Measurements from ENCODE around the gene ARHGAP9. TPM values are rescaled to one million over a fixed set of nuclear protein-coding genes. Genes with fewer than 3 reads are reported as not detected.
"Not testable (repeated sequence)": the region's sequence is repeated elsewhere in the genome, so short reads cannot be mapped to it uniquely, and the experiment has no call there.

Gene ARHGAP9
- total and polyA plus RNA-seq, 2 experiments from 2014 or later, result 2.3 TPM; not detected in 1

DNA sequence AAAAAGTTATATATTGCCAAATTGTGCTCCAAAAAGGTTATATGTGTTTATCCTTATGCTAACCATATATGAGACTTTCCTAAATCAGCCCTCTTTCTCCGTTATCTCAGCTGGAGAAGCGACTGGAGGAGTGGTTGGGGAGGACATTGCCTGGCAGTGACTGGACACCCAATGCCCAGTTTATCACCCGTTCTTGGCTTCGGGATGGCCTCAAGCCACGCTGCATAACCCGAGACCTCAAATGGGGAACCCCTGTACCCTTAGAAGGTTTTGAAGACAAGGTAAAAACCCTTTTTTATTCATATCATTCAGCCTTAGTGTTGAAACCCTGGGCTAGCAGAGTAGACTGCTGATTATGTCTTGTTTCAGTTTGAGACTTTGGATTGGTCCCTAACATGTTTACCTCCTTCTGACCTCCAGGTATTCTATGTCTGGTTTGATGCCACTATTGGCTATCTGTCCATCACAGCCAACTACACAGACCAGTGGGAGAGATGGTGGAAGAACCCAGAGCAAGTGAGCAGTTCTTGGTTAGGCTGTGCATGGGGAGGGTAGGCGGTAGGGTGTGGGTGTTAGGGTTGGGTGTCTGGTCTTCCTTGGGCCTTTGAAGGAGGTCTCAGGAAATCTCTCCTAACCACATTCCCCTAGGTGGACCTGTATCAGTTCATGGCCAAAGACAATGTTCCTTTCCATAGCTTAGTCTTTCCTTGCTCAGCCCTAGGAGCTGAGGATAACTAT lies 32.1 kb upstream of the ARHGAP9 start:
- TF ChIP-seq, protein P1, sequence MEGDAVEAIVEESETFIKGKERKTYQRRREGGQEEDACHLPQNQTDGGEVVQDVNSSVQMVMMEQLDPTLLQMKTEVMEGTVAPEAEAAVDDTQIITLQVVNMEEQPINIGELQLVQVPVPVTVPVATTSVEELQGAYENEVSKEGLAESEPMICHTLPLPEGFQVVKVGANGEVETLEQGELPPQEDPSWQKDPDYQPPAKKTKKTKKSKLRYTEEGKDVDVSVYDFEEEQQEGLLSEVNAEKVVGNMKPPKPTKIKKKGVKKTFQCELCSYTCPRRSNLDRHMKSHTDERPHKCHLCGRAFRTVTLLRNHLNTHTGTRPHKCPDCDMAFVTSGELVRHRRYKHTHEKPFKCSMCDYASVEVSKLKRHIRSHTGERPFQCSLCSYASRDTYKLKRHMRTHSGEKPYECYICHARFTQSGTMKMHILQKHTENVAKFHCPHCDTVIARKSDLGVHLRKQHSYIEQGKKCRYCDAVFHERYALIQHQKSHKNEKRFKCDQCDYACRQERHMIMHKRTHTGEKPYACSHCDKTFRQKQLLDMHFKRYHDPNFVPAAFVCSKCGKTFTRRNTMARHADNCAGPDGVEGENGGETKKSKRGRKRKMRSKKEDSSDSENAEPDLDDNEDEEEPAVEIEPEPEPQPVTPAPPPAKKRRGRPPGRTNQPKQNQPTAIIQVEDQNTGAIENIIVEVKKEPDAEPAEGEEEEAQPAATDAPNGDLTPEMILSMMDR (IDR thresholded peaks at IDR 0.05; ENCODE audit: low read depth, low read length), result no peak
- H3K9me3 ChIP-seq (ENCODE audit: low read depth), result no peaks in the 10 kb centered on the region
- peaks cover 62% of the 10 kb centered on the region for H3K36me3 ChIP-seq
- no peaks in the 10 kb centered on the region for H3K4me1 ChIP-seq (ENCODE audit: low read depth)
- H3K4me3 ChIP-seq, result no peak overlapping the region
- no peak for DNase-seq (ENCODE audit: low read depth in 1 of 2, low spot score in 1 of 2)
- no peaks in the 10 kb centered on the region for H3K27me3 ChIP-seq
- H3K27ac ChIP-seq, result no peak overlapping the region

GRCh38 chr12:57511161-57511560 lies 31.5 kb upstream of the ARHGAP9 start:
- H3K4me3 ChIP-seq, result no peak overlapping the region
- H3K27ac ChIP-seq, result no peak overlapping the region
- no peaks in the 10 kb centered on the region for H3K9me3 ChIP-seq (ENCODE audit: low read depth)
- peaks cover 59% of the 10 kb centered on the region for H3K36me3 ChIP-seq
- H3K4me1 ChIP-seq (ENCODE audit: low read depth), result no peaks in the 10 kb centered on the region
- DNase-seq (ENCODE audit: low read depth in 1 of 2, low spot score in 1 of 2), result no peak
- no peaks in the 10 kb centered on the region for H3K27me3 ChIP-seq
- TF ChIP-seq, protein P1 (IDR thresholded peaks at IDR 0.05; ENCODE audit: low read depth, low read length), result no peak

DNA sequence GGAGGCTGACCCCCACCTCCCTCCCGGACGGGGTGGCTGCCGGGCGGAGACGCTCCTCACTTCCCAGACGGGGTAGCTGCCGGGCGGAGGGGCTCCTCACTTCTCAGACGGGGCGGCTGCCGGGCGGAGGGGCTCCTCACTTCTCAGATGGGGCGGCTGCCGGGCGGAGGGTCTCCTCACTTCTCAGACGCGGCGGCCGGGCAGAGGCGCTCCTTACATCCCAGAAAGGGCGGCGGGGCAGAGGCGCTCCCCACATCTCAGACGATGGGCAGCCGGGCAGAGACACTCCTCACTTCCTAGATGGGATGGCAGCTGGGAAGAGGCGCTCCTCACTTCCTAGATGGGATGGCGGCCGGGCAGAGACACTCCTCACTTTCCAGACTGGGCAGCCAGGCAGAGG lies 28.1 kb upstream of the ARHGAP9 start:
- H3K27ac ChIP-seq; H3K27me3 ChIP-seq; H3K9me3 ChIP-seq (ENCODE audit: low read depth); H3K4me1 ChIP-seq (ENCODE audit: low read depth); H3K4me3 ChIP-seq; DNase-seq (ENCODE audit: low read depth in 1 of 2, low spot score in 1 of 2): not testable (repeated sequence)
- peaks cover 51% of the 10 kb centered on the region for H3K36me3 ChIP-seq

DNA sequence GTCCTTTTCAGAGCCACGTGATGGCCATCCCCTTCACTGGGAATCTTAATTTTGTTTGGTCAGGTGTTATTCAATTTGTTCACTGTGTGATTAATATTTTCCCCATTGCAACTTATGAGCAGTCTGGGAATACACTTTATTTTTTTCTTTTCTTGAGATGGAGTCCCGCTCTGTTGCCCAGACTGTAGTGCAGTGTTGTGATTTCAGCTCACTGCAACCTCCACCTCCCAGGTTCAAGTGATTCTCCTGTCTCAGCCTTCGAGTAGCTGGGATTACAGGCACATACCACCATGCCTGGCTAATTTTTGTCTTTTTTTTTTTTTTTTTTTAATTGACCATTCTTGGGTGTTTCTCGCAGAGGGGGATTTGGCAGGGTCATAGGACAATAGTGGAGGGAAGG lies 26.9 kb upstream of the ARHGAP9 start:
- not testable (repeated sequence) for H3K9me3 ChIP-seq (ENCODE audit: low read depth); H3K27me3 ChIP-seq; H3K27ac ChIP-seq; H3K4me1 ChIP-seq (ENCODE audit: low read depth); DNase-seq (ENCODE audit: low read depth in 1 of 2, low spot score in 1 of 2); H3K4me3 ChIP-seq
- H3K36me3 ChIP-seq, result peaks cover 43% of the 10 kb centered on the region

DNA sequence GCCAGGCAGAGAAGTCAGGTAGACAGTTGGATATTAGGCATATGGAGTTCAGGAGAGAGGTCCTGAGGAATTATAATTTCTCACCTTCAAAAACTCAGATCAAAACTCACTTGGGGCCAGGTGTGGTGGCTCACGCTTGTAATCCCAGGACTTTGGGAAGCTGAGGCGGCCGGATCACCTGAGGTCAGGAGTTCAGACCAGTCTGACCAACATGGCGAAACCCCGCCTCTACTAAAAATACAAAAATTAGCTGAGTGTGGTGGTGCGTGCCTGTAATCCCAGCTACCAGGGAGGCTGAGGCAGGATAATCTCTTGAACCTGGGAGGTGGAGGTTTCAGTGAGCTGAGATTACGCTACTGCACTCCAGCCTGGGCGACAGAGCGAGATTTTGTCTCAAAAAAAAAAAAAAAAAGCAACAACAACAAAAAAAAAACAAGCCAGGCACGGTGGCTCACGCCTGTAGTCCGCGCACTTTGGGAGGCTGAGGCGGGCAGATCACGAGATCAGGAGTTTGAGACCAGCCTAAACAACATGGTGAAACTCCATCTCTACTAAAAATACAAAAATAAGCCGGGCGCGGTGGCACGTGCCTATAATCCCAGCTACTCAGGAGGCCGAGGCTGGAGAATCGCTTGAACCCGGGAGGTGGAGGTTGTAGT lies 22.8 kb upstream of the ARHGAP9 start:
- not testable (repeated sequence) for H3K9me3 ChIP-seq (ENCODE audit: low read depth); DNase-seq (ENCODE audit: low read depth in 1 of 2, low spot score in 1 of 2); H3K4me1 ChIP-seq (ENCODE audit: low read depth); H3K4me3 ChIP-seq; H3K27ac ChIP-seq; H3K27me3 ChIP-seq
- peaks cover 47% of the 10 kb centered on the region for H3K36me3 ChIP-seq

DNA sequence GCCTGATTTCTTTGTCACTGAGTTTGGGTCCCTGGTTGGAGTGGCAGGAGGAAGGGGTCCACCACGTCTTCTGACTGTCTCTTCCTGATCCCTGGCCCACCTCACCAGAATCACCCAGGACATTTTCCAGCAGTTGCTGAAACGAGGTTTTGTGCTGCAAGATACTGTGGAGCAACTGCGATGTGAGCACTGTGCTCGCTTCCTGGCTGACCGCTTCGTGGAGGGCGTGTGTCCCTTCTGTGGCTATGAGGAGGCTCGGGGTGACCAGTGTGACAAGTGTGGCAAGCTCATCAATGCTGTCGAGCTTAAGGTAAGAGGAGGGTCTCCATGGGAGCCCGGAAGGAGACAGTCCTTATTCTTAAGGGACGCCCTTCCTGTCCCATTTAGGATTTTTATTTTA lies 20.5 kb upstream of the ARHGAP9 start:
- DNase-seq (ENCODE audit: low read depth in 1 of 2, low spot score in 1 of 2), result no peak
- Histone ChIP-seq H3K4me3 (no peak overlapping the region), H3K27me3 (no peaks in the 10 kb centered on the region), H3K36me3 (peaks cover 34% of the 10 kb centered on the region), H3K9me3 (ENCODE audit: low read depth) (no peaks in the 10 kb centered on the region), H3K27ac (no peak overlapping the region), H3K4me1 (ENCODE audit: low read depth) (no peaks in the 10 kb centered on the region)
- TF ChIP-seq, protein P1 (IDR thresholded peaks at IDR 0.05; ENCODE audit: low read depth, low read length), result no peak

DNA sequence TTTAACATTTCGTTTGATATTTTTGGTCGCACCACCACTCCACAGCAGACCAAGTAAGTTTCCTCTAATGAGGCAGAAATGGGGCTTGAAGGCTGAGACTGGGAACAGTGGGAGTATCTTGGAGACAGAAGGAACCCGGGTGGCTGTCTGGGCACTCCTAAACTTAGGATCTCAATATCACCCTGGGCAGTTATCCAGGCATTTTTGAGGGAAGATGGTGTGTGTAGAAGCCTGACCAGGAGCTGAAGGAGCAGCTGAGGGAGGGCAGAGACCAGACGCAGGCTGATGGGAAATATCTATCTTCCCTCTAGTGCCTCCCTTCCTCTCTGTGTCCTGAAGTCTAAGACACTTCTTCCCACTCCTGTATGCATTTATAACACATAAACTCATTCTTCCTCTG lies 18.9 kb upstream of the ARHGAP9 start:
- Histone ChIP-seq H3K4me1 (ENCODE audit: low read depth) (no peaks in the 10 kb centered on the region), H3K4me3 (no peak overlapping the region), H3K9me3 (ENCODE audit: low read depth) (no peaks in the 10 kb centered on the region), H3K27ac (no peak overlapping the region), H3K27me3 (no peaks in the 10 kb centered on the region), H3K36me3 (peaks cover 27% of the 10 kb centered on the region)
- TF ChIP-seq, protein P1 (IDR thresholded peaks at IDR 0.05; ENCODE audit: low read depth, low read length), result no peak
- DNase-seq (ENCODE audit: low read depth in 1 of 2, low spot score in 1 of 2), result no peak

All from cardiac muscle cell (in vitro differentiated cells and primary cell).